K562 (cell line): Measurements from ENCODE around the gene LYVE1. TPM values are rescaled to one million over a fixed set of nuclear protein-coding genes. Genes with fewer than 3 reads are reported as not detected.

Experiments
- ARID3A ChIP-seq: IDR thresholded peaks from 2 replicates; pipeline ENCODE4 v1.6.1; 2012; ENCODE audit warnings: low read depth, low read length, improper control_type of control experiment, borderline replicate concordance
- ARNT ChIP-seq, 2 experiments: fragments of 450-650 bp; IDR thresholded peaks; 2 replicates each; pipeline ENCODE4 v1.6.1; 2016; ENCODE audit warnings: mild to moderate bottlenecking in 1 of 2
- BHLHE40 ChIP-seq: IDR thresholded peaks from 2 replicates; pipeline ENCODE4 v1.6.1; 2011; ENCODE audit warnings: low read length, improper control_type of control experiment
- CEBPG ChIP-seq, 3 experiments: fragments of 200-800 bp in 1 of 3; sonication (Bioruptor generic) in 1 of 3; sonication (generic) in 1 of 3; formaldehyde crosslinking in 1 of 3; IDR thresholded peaks in 2 of 3; conservative IDR thresholded peaks in 1 of 3; 2 replicates each; pipeline versions ENCODE4 v1.6.1 to v1.8.0; 2016 to 2022; ENCODE audit warnings: missing compliant biosample characterization in 2 of 3, missing genetic modification characterization in 2 of 3, mild to moderate bottlenecking in 1 of 3, missing genetic modification reagents in 1 of 3
- CREB1 ChIP-seq, 2 experiments: sonication (generic) in 1 of 2; formaldehyde crosslinking in 1 of 2; IDR thresholded peaks; 2 replicates each; pipeline versions ENCODE4 v1.6.1 to v1.8.0; 2012 to 2022; ENCODE audit warnings: inconsistent platforms in 1 of 2, mild to moderate bottlenecking in 1 of 2, missing genetic modification reagents in 1 of 2, moderate library complexity in 1 of 2
- E2F3 ChIP-seq: fragments of 250-450 bp; sonication (Bioruptor Pico); IDR thresholded peaks from 2 replicates; pipeline ENCODE4 v1.4.0; 2020; ENCODE audit warnings: mild to moderate bottlenecking
- FUS ChIP-seq: fragments of 200-400 bp; formaldehyde crosslinking; optimal IDR thresholded peaks from 2 replicates; pipeline ENCODE3; 2017; ENCODE audit warnings: low read depth, low read length
- GATAD2B ChIP-seq: fragments of 450-650 bp; IDR thresholded peaks from 2 replicates; pipeline ENCODE4 v1.6.1; 2017; ENCODE audit warnings: mild to moderate bottlenecking, borderline replicate concordance
- HDAC2 ChIP-seq: fragments of 450-650 bp; IDR thresholded peaks from 2 replicates; pipeline ENCODE4 v1.6.1; 2016; ENCODE audit warnings: mild to moderate bottlenecking
- ILK ChIP-seq: fragments of 450-650 bp; IDR thresholded peaks from 2 replicates; pipeline ENCODE4 v1.6.1; 2016; ENCODE audit warnings: missing genetic modification characterization, low read depth, mild to moderate bottlenecking, missing compliant biosample characterization, moderate library complexity, borderline replicate concordance
- NFE2 ChIP-seq: IDR thresholded peaks from 2 replicates; pipeline ENCODE4 v1.6.1; 2014; ENCODE audit warnings: antibody characterized with exemption, low read depth
- NR2C1 ChIP-seq, 2 experiments: fragments of 450-650 bp; IDR thresholded peaks; 2 replicates each; pipeline ENCODE4 v1.6.1; 2017; ENCODE audit warnings: mild to moderate bottlenecking in 2 of 2, antibody characterized with exemption in 1 of 2, inconsistent platforms in 1 of 2, missing compliant biosample characterization in 1 of 2, missing genetic modification characterization in 1 of 2
- PML ChIP-seq: IDR thresholded peaks from 2 replicates; pipeline ENCODE4 v1.6.1; 2012; ENCODE audit warnings: low read length, inconsistent platforms
- SMAD2 ChIP-seq: fragments of 150-350 bp; IDR thresholded peaks from 2 replicates; pipeline ENCODE4 v1.6.1; 2014; ENCODE audit warnings: low read depth, mild to moderate bottlenecking, low read length
- SMC3 ChIP-seq: conservative IDR thresholded peaks from 2 replicates; pipeline ENCODE4 v1.6.1; 2011; ENCODE audit warnings: low read depth, low read length, improper control_type of control experiment; ENCODE audit not compliant: insufficient read depth
- SRSF3 ChIP-seq: fragments of 200-400 bp; formaldehyde crosslinking; IDR thresholded peaks from 2 replicates; pipeline ENCODE4 v1.6.1; 2016; ENCODE audit warnings: mild to moderate bottlenecking, low read length, moderate library complexity; ENCODE audit not compliant: insufficient read depth
- TRIM24 ChIP-seq, 2 experiments: fragments of 450-650 bp; IDR thresholded peaks; 2 replicates each; pipeline ENCODE4 v1.6.1; 2016
- ZKSCAN1 ChIP-seq: fragments of 150-350 bp; IDR thresholded peaks from 2 replicates; pipeline ENCODE4 v1.6.1; 2016; ENCODE audit warnings: low read depth, low read length
- ZNF133 ChIP-seq: fragments of 250-450 bp; sonication (Bioruptor Pico); IDR thresholded peaks from 2 replicates; pipeline ENCODE4 v1.4.0; 2020; ENCODE audit warnings: mild to moderate bottlenecking
- ZNF146 ChIP-seq: IDR thresholded peaks from one replicate; pipeline ENCODE4 v1.6.1; 2018; ENCODE audit warnings: missing compliant biosample characterization; ENCODE audit not compliant: unreplicated experiment
- ZNF311 ChIP-seq: fragments of 250-450 bp; sonication (Bioruptor Pico); IDR thresholded peaks from 2 replicates; pipeline ENCODE4 v1.4.0; 2020; ENCODE audit warnings: mild to moderate bottlenecking, moderate library complexity
- polyA plus RNA-seq, 8 experiments: library from polyadenylated mRNA; depleted of rRNA in 4 of 8; stranded (reverse) in 5 of 8; unstranded in 3 of 8; fragments of >200 nt; fragmentation: Nextera tagmentation in 2 of 8; fragmentation: Illumina TruSeq in 1 of 8; extraction: Ambion mirVana in 2 of 8; extraction: Trizol in 1 of 8; gene quantifications; 2 replicates each; pipeline versions ENCODE4 v1.2.1 to v1.2.3, GENCODE V29; 2011 to 2014; ENCODE audit warnings: inconsistent platforms in 1 of 8, missing spikeins in 1 of 8
- total RNA-seq, 7 experiments: library from RNA; depleted of rRNA in 6 of 7; stranded (reverse); fragments of >200 nt in 6 of 7; fragmentation: Illumina TruSeq in 2 of 7; extraction: Trizol in 2 of 7; gene quantifications; 2 replicates each; pipeline versions ENCODE4 v1.2.1 to v1.2.3, GENCODE V29; 2011 to 2021; ENCODE audit warnings: low replicate concordance in 1 of 7
- TF ChIP-seq, protein P1 (sequence below): sonication (generic); formaldehyde crosslinking; IDR thresholded peaks from 2 replicates; pipeline ENCODE4 v1.8.0; 2022; ENCODE audit warnings: mild to moderate bottlenecking, missing genetic modification reagents
- TF ChIP-seq, protein P2 (sequence below): fragments of 250-450 bp; sonication (Bioruptor Pico); IDR thresholded peaks from 2 replicates; pipeline ENCODE4 v1.8.0; 2021; ENCODE audit warnings: moderate library complexity, mild to moderate bottlenecking, inconsistent platforms

The LYVE1 gene
- total and polyA plus RNA-seq, 9 of the 15 experiments (the other 6 are each of a cell fraction or from before 2014, with no cell fraction given), result 0.06 to 1.1 (median 0.14) TPM; not detected in 1

- TF ChIP-seq CEBPG (CRISPR knock-in tag; IDR thresholded peaks at IDR 0.05) (peak; percentile 5; the same call in 1 of the 2 replicates), CEBPG (tag; conservative IDR thresholded peaks at IDR 0.05 in 1 of 2, IDR thresholded peaks at IDR 0.05 in 1 of 2) (no peak), ILK (no peak), BHLHE40 (peak; percentile 24; the same call in 1 of the 2 replicates), NFE2 (no peak), TRIM24 (IDR thresholded peaks at IDR 0.05) (no peak), ZNF311 (CRISPR knock-in tag) (no peak), PML (peak; percentile 65; the same call in 1 of the 2 replicates), SRSF3 (no peak), E2F3 (CRISPR knock-in tag) (0 out of 2 replicates have a peak, but pooled peaks have one; percentile 27), SMAD2 (no peak), GATAD2B (no peak), ARID3A (no peak), ZNF146 (CRISPR knock-in tag) (peak; percentile 28), FUS (peak; percentile 69), NR2C1 (IDR thresholded peaks at IDR 0.05) (0 out of 2 replicates have a peak, but pooled peaks have one; percentile 33), NR2C1 (tag; IDR thresholded peaks at IDR 0.05) (no peak), CREB1 (IDR thresholded peaks at IDR 0.05) (peak; percentile 97), CREB1 (CRISPR knock-in tag; IDR thresholded peaks at IDR 0.05) (peak; percentile 99), SMC3 (peak; percentile 16; the same call in 1 of the 2 replicates), ZNF133 (no peak), ARNT (IDR thresholded peaks at IDR 0.05) (no peak), HDAC2 (0 out of 2 replicates have a peak, but pooled peaks have one; percentile 15), ZKSCAN1 (0 out of 2 replicates have a peak, but pooled peaks have one; percentile 45)
- TF ChIP-seq, protein P1, sequence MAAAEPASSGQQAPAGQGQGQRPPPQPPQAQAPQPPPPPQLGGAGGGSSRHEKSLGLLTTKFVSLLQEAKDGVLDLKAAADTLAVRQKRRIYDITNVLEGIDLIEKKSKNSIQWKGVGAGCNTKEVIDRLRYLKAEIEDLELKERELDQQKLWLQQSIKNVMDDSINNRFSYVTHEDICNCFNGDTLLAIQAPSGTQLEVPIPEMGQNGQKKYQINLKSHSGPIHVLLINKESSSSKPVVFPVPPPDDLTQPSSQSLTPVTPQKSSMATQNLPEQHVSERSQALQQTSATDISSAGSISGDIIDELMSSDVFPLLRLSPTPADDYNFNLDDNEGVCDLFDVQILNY (CRISPR knock-in tag), result 0 out of 2 replicates have a peak, but pooled peaks have one; percentile 37
- TF ChIP-seq, protein P2, sequence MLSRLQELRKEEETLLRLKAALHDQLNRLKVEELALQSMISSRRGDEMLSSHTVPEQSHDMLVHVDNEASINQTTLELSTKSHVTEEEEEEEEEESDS (CRISPR knock-in tag), result no peak
Observed at GRCh38 chr11:10540915-10541560, 27.4 kb downstream of the LYVE1 start, which contains the start of gene RNF141 (continued).
